Uterus (tissue), 2 donors: ENCODE results near the gene IQCK.

ENCODE experiments used
- CTCF ChIP-seq, 4 experiments: fragments of 200-600 bp in 2 of 4; fragments of 450-650 bp in 2 of 4; sonication (generic) in 2 of 4; IDR thresholded peaks; one replicate each; pipeline ENCODE4 v1.5.1; 2016 to 2019; ENCODE audit warnings: antibody characterized with exemption in 4 of 4, mild to moderate bottlenecking in 2 of 4, moderate library complexity in 1 of 4
- POLR2A ChIP-seq, 2 donors: fragments of 450-650 bp; IDR thresholded peaks; one replicate each; pipeline ENCODE4 v1.6.1; 2016; ENCODE audit warnings: antibody characterized with exemption in 2 of 2, mild to moderate bottlenecking in 1 of 2, moderate library complexity in 1 of 2

GRCh38 chr16:19843371-19843770, 125.3 kb downstream of the IQCK start:
- TF ChIP-seq POLR2A (IDR thresholded peaks at IDR 0.05) (no peak), CTCF (IDR thresholded peaks at IDR 0.05) (no peak)
